Occipital lobe (tissue), 2 donors: Measurements from ENCODE around the gene ABCA4. TPM values are rescaled to one million over a fixed set of nuclear protein-coding genes. Genes with fewer than 3 reads are reported as not detected.

Experiments used
- DNase-seq: peaks from one replicate; lab custom pipeline; 2025; lab: John Stamatoyannopoulos, UW
- total RNA-seq: library from RNA; depleted of rRNA; stranded (reverse); fragments of >200 nt; gene quantifications from one replicate; pipeline ENCODE4 v1.2.3, GENCODE V29; 2014

The ABCA4 gene
- total RNA-seq, 1 donor from 2014 or later = 0.94 TPM

DNA sequence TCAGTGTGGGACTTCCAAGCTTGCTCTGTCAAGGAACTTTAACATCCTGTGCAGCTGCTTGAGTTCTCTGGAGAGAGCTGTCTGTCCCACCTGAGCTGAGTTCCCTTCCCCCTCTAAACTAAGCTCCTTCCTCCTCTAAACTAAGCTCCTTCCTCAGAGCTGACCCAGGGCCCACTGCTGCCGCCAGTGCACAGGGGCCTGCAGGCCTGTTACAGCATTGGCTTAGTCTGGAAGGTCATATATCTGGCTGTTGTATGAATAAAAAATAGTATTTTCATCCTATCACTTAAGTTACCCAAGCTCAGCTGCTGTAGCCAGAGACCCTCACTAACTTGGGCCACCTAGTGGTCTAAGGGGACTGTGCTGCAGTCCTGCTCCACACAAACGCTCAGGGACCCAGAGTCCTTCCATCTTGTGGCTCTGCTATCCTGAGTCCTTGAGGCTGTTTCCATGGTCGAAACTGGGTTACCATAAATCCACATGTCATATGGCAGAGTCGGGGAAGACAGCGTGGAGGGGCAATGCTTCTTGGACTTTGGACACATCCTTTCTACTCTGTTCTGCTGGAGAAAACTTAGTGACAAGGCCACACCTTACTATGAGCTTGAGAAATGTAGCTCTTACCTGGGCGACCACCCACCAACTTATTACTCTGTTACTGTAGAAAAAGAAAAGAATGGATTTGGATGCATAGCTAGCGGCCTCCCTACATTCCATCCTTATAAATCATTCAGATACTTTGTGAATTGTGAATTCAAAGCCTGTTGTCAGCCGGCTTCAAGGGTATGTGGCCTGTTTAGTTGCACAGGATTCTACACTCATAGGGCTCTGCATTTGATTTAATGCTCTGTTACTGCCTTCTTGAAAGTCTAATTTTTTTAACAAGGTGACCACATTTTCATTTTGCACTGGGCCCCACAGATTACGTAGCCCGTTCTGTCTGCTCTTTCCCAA, 140.4 kb downstream of the ABCA4 start:
- DNase-seq = no peak

DNA sequence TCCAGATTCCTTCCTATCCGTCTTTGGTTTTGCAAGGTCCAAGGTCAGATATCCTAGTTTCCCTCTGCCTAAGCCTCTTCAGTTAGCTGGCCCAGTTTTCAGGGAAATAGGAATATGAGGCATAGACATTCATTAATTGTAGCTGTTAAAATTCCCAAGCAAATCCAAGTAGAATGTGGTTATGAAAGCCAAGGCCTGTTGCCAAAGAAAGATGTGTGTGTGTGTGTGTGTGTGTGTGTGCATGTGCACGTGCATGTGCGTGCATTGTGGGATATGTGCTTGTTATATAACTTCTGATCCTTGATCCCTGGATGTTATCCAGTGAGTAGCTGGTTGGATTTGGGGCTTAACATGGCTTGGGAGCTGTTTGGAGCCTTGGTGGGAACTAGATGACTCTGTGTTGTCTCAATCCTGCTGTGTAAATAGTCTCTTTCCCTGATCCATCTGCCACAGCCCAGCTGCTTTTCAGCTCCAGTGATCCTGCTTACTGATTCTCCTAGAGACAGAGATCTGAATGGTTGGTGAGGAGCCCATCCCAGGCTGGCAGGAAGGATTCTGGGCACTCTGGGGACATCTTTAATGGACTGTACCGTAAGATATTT, 141.1 kb downstream of the ABCA4 start:
- DNase-seq = no peak

DNA sequence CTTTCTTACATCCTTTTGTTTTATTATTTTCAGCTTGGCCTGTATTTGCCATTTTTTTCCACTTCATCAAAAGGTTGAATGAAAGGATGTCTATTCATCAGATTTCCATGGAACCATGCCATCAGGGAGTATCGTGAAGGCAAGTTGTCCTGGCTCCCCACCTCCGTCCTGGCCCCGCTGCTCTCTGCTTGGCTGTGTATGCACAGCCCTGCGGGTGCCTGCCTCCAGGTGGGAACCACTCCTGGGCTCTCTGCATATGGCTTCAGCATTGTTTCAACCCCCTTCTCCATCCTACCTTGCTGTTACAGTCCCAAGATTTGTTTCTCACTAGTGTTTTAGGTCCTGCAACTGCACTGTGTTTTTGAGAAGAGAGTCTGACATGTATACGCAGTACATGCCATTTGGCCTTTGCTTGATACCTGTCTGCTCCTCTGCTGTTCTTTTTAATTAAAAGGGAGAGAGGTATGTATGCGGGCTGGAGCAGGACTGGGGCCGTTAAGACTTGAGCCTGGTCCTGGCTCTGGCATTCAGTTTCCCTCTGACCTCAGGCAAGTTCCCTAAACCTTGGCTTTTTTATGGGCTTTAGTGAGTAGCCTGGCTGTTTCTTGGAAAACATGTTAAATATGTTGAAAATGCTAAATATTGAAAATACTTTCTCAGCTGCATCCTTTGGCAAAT, 141.8 kb downstream of the ABCA4 start:
- no peak for DNase-seq

DNA sequence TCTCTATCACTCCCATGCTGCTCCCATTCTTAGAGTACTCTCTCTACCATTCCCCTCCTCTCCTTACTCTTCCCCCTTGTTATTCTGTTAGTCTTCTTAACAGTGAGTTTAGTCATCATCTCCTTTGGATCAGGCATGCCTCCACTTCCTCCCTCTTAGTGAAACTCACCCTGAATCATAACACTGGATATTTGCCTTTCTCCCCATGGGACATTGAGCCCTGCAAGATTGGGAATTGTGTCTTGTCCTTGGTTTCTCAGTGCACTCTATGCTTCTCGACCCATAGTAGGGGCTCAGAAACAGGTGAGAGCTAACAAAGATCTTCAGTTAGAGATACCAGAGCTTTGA, 143.4 kb downstream of the ABCA4 start:
- DNase-seq = no peak

DNA sequence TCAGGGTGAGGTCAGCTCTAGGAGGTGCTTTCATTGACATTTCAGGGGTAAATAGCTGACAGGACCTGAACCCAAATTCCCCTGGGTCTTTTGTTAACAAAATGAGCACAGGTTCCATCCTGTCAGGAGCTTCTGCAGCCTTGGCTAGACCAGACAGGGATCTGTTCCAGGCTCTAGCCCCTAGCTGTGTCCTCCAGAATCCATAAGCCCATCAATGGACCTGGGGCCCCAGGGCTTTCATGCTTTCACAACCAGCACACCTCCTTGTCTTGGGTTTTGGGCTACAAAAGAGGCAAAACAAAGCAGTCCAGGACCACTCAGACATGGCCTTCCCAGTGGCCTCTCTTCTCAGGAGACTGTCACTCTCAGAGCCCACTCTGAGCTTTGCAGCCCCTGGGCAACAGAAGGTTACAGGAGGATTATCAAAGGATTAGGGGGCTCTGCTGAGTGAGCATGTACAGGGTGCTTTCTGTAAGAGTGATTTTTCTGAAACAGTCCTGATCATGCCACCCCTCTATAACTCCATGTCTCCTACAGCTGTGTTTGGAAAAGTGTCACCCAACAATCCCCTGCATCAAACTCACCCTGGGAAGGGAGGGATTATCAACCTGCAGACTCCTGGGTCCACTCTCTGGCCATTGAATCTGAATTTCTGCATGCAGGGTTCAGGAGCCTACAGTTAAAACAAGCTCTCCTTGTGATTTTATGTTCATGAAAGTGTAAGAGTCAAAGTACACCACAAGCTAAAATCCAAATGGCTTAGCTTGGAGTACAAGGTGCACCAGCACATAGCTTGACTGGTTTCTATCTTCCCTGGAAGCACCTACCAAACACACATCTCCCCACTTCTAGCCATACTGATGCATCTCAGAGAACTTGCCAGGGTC, 144.0 kb downstream of the ABCA4 start:
- DNase-seq = no peak

- no peak for DNase-seq
These were observed 144.7 kb downstream of the ABCA4 start for GRCh38 chr1:93976291-93976690.

DNA sequence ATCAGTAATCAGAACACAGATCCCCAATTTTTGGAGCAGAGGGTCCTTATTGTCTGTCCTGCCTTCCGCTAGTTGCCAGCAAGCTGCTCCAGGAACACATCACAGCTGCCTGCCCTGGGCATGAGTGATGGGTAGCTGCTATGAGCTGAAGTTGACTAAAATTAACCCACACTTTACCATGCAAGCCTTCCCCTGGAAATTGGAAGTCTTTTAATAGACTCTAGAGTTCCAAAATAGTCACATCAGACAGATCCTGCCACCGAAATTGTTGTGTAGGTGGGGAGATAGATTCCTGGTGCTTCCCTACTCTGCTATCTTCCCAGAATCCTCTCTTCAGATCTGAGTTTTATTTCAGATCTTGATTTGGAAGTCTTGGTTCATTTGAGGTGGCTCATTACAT, 148.6 kb downstream of the ABCA4 start:
- no peak for DNase-seq

GRCh38 chr1:93969887-93970286, 151.1 kb downstream of the ABCA4 start:
- no peak for DNase-seq

DNA sequence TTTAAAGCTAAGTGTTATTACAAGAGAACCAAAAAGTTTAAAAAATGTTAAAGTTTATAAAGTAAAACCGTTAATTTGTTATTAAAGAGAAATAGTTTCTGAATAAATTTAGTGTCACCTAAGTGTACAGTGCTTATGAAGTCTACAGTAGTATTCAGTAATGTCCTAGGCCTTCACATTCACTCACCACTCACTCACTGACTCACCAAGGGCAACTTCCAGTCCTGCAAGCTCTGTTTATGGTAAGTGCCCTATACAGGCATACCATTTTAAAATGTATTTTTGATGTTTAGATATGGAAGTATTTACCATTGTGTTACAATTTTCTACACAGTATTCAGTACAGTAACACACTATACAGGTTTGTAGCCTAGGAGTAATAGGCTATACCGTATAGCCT, 151.6 kb downstream of the ABCA4 start:
- DNase-seq = no peak

GRCh38 chr1:93967306-93967705, 153.6 kb downstream of the ABCA4 start:
- DNase-seq = no peak

DNA sequence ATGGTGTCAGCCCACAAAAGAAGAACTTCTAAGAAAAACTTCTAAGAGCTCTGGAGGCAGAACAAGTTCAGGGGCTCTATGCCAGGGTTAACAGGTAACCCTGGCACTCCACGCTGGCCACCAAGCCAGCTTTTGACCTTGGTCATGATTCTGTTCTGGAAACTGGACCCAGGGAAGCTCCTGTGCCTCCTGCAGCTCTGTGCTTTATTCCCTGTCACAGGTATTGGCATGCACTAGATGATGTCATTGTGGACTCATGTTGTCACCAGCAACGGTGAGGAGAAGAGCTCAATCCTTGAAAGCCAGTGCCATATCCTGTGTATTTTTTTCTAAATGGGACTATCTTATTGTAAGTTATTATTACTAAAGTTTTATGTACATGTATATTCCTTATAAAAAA, 155.1 kb downstream of the ABCA4 start:
- DNase-seq = no peak

- DNase-seq = no peak
These were observed 155.7 kb downstream of the ABCA4 start for GRCh38 chr1:93965256-93965655.

DNA sequence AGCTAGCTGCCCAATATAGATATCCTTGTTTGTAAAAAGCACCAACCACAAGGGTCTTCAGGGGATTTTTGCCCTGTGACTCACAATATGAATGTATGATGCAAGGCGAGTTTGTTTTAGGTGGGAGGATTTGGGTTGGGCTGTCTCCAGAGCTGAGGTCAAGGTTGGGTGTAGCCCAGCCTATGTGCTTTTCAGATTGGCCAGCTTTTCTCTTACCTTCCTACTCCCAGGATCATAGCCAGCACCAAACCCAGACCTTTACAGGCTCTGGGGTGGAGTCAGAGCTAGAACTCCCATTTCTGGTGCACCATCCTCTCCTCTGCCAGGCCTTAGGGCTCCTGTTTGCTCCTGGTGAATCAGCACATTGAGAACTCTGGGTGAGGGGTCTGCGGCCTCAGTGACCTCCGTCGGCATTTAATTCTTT, 156.2 kb downstream of the ABCA4 start:
- DNase-seq = no peak

- DNase-seq = no peak
These were observed 156.7 kb downstream of the ABCA4 start for GRCh38 chr1:93964096-93964776.

DNA sequence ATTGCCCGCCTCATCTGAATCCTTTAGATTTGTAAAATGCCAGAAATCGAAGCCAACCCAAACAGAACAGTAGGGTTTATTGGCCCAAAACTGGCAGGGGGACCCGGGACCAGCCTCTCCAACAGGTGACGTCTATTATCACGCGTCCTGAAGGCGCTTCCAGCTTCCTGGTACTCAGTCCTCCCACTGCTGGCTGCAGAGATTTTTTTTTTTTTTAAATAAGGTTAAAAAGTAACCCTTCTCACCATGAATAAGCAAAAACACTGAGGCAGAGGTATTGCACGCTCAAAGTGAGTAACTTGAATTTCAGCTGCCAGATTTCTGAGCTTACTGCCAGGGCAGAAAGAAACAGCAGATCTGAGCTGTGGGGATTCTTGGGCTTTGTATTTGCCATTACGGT, 157.4 kb downstream of the ABCA4 start:
- no peak for DNase-seq

GRCh38 chr1:93961906-93962305, 159.0 kb downstream of the ABCA4 start:
- no peak for DNase-seq

- no peak for DNase-seq
These were observed 159.5 kb downstream of the ABCA4 start for GRCh38 chr1:93961443-93961842.

DNA sequence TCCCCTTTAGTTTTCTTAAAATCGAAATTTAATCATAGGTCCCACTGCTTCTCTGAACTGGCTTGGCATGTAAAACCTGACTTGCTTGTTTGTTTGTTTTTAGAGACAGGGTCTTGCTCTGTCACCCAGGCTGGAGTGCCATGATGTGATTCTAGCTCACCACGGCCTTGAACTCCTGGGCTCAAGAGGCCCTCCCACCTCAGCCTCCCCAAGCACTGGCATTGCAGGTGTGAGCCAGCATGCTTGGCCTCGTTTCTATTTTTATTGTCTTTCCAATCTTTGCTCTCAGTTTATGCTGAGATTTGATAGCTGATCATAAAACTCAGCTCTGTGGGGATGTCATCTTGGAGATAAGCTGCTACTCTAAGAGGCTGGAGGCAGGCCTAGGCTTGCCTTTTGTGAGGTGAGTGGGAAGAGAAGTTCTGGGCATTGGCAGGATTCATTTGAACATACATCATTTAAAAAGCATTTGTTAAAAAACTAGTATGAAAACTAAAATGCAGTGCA, 160.3 kb downstream of the ABCA4 start:
- no peak for DNase-seq

DNA sequence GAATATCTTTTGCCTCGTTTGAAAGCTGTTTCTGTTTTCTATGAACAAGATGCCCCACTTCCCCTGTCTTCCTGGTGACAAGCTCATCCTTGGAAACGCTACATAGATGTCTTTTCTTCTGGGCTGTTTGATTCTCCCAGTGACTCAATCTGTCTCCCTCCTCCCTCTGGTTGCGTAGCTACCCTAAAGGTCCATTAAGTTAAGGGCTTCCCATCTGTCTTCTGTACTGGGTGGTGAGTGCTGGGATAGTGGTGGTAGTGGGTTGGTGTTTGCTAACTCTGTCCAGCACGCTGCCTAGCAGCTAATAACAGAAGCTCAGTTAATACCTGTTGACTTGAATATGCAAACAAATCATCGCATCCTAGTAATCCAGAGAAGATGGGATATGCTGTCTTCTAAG, 161.5 kb downstream of the ABCA4 start:
- DNase-seq = no peak

DNA sequence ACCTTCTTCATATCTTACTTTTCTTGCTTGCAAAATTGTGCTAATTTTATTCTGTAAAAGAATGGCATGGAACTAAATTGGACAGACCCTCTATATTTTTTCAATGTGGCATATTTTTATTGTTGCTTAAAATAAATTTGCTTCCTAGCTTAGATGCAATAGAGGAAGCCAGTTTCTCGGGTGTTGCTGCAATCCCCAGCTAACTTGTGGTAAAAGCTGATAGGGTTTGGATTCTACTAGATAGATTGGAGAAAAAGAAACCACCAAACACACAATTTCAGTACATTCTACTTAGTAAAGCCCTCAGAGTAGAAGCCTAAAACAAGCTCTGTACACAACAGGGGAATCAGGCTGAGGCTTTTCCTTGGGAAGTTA, 162.2 kb downstream of the ABCA4 start:
- no peak for DNase-seq
